SU-DHL-6 (cell line): ENCODE results near the gene ING4.

Experiments used
- H2AFZ ChIP-seq: fragments of 200-600 bp; sonication (generic); 2 replicates; pipeline ENCODE4 v1.6.1; 2014; ENCODE audit warnings: low read depth, mild to moderate bottlenecking, moderate library complexity, mixed read lengths, antibody characterized with exemption, low read length; ENCODE audit not compliant: severe bottlenecking
- H3F3A ChIP-seq: fragments of 200-600 bp; shearing (Covaris generic); 2 replicates; pipeline ENCODE4 v1.6.0; 2016; ENCODE audit warnings: antibody characterized with exemption, mild to moderate bottlenecking; ENCODE audit not compliant: insufficient read depth
- H3K27ac ChIP-seq: fragments of 200-600 bp; sonication (generic); 2 replicates; pipeline ENCODE4 v1.5.1; 2016; ENCODE audit warnings: low read depth, mild to moderate bottlenecking, low read length, moderate library complexity, mixed read lengths
- H3K27me3 ChIP-seq: fragments of 200-600 bp; sonication (generic), shearing (Covaris generic); 2 replicates; pipeline ENCODE4 v1.6.0; 2014; ENCODE audit warnings: mild to moderate bottlenecking, low read length
- H3K36me3 ChIP-seq: fragments of 200-600 bp; sonication (generic); 2 replicates; pipeline ENCODE4 v1.6.1; 2014; ENCODE audit warnings: mild to moderate bottlenecking, low read length, mixed read lengths
- H3K4me2 ChIP-seq: fragments of 300-600, 200-600 bp; shearing (Covaris generic), sonication (generic); 2 replicates; pipeline ENCODE4 v1.6.0; 2014; ENCODE audit warnings: low read length, low read depth, mild to moderate bottlenecking; ENCODE audit not compliant: poor library complexity, severe bottlenecking
- H3K4me3 ChIP-seq: fragments of 200-600 bp; sonication (generic); 2 replicates; pipeline ENCODE4 v1.5.1; 2014; ENCODE audit warnings: antibody characterized with exemption, low read length, mild to moderate bottlenecking, mixed read lengths; ENCODE audit not compliant: insufficient read depth, poor library complexity, severe bottlenecking
- H3K79me2 ChIP-seq: fragments of 200-600 bp; sonication (generic); 2 replicates; pipeline ENCODE4 v1.6.1; 2014; ENCODE audit warnings: mild to moderate bottlenecking, low read length, moderate library complexity; ENCODE audit not compliant: insufficient read depth
- H3K9ac ChIP-seq: fragments of 200-600 bp; sonication (generic); 2 replicates; pipeline ENCODE4 v1.7.0; 2014; ENCODE audit warnings: mild to moderate bottlenecking, low read length
- H3K9me2 ChIP-seq: fragments of 200-600 bp; sonication (generic); replicated peaks from 2 replicates; pipeline ENCODE4 v1.6.1; 2014; ENCODE audit warnings: low read length; ENCODE audit not compliant: insufficient read depth
- H3K9me3 ChIP-seq: fragments of 200-600 bp; sonication (generic); 2 replicates; pipeline ENCODE4 v1.6.1; 2014; ENCODE audit warnings: low read length, mixed read lengths; ENCODE audit not compliant: insufficient read depth
- H4K20me1 ChIP-seq: fragments of 200-600 bp; sonication (generic); 2 replicates; pipeline ENCODE4 v1.6.1; 2014; ENCODE audit warnings: low read depth, mild to moderate bottlenecking, antibody characterized with exemption, low read length, moderate library complexity, mixed read lengths
- EZH2phosphoT487 ChIP-seq: fragments of 200-600 bp; sonication (generic), shearing (Covaris generic); conservative IDR thresholded peaks from 2 replicates; pipeline ENCODE4 v1.6.1; 2018; ENCODE audit warnings: mild to moderate bottlenecking, antibody characterized with exemption, low read length, moderate library complexity, mixed read lengths
- TF ChIP-seq, protein P1 (sequence below): fragments of 200-600 bp; sonication (generic); IDR thresholded peaks from one replicate; pipeline ENCODE4 v1.5.1; 2017; ENCODE audit warnings: antibody characterized with exemption, mild to moderate bottlenecking, low read length, moderate library complexity; ENCODE audit not compliant: insufficient read depth, poor library complexity, severe bottlenecking

ING4 gene

DNA sequence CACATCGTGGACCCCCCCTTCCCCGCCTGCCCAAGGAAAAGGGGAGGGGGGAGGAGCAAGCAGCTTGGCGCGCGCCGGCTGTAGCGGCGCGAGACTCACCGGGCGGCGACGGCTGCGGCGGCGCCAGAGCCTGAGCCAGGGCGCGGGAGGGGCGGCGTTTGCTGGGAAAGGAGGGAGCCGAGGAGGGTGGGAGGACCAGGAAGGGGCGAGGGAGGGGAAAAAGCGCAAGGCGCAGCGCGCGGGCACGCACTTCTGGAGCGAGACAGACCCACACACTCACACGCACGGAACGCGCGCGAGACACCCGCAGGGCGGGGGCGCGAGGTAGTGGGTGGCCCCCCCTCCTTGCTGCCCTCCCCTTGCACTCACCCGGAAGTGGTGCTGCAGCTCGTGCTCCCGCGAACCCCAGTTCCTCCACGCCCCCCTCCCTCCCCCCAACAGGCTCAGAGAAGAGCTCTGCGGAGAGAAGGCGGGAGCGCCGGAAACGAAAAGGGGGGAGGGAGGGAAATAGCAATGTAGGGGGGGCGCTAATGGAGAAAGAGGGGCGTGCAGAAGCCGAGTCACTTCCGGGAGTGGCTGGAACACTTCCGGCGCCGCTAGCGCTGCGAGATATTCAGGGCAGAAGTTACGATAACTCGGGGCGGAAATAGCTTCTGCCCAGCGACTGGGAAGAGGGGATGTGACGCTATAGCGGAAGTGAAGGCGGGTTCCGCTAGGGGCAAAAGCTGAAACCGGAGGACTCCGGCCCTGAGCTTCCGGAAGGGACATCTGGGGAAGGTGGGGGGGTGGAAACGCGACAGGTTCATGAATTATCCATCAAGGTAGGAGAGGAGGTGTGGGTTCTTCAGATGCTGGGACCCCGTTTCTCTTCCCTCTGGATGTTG is 26.3 kb upstream of the ING4 start, which contains the start of gene ZNF384:
ZNF384 (minus strand) TSS at position 377 of the 884 bp plus-strand sequence. CDS start 9,855 bp downstream, outside the sequence.
- TF ChIP-seq, protein P1, sequence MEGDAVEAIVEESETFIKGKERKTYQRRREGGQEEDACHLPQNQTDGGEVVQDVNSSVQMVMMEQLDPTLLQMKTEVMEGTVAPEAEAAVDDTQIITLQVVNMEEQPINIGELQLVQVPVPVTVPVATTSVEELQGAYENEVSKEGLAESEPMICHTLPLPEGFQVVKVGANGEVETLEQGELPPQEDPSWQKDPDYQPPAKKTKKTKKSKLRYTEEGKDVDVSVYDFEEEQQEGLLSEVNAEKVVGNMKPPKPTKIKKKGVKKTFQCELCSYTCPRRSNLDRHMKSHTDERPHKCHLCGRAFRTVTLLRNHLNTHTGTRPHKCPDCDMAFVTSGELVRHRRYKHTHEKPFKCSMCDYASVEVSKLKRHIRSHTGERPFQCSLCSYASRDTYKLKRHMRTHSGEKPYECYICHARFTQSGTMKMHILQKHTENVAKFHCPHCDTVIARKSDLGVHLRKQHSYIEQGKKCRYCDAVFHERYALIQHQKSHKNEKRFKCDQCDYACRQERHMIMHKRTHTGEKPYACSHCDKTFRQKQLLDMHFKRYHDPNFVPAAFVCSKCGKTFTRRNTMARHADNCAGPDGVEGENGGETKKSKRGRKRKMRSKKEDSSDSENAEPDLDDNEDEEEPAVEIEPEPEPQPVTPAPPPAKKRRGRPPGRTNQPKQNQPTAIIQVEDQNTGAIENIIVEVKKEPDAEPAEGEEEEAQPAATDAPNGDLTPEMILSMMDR: no peak
- TF ChIP-seq EZH2phosphoT487: no peak
- Histone ChIP-seq H3F3A (0 out of 2 replicates have a peak, but pooled peaks cover 14% of the 10 kb centered on the region), H3K4me3 (peak within 1 kb of the TSS; percentile 93), H3K9me3 (no peaks in the 10 kb centered on the region), H3K4me2 (peak within 1 kb of the TSS; percentile 92), H3K79me2 (peaks cover 60% of the 10 kb centered on the region), H3K36me3 (no peaks in the 10 kb centered on the region), H2AFZ (peak within 1 kb of the TSS; percentile 50), H3K9me2 (no peaks in the 10 kb centered on the region), H3K27ac (peak within 1 kb of the TSS; percentile 92), H4K20me1 (0 out of 2 replicates have a peak, but pooled peaks cover 3% of the 10 kb centered on the region), H3K9ac (peak within 1 kb of the TSS; percentile 99), H3K27me3 (no peaks in the 10 kb centered on the region)

DNA sequence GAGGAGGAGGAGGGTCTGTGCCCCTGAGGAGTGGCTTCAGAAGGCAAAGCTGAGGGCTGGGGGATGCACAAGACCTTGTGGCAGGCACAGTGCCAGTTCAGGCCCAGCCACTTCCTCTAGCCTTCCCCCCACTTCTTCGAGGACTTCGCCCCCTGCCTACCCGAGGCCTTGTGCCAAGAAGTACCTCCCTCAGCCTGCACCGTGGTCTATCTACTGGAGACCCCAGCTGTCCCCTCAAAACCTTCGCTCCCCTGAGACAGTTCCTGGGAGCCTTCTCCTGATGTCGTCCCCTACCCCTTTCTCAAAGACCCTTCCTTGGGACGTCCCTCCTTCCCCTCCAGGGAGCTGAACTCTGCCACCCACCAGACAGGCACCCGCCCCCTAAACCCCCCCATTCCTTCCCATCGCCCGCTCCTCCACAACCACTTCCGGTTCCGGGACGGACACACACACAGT is 25.7 kb upstream of the ING4 start:
- Histone ChIP-seq H3K9me3 (no peaks in the 10 kb centered on the region), H3K9ac (peak overlapping the region; percentile 99), H3K4me3 (peak overlapping the region; percentile 93), H3K27ac (peak overlapping the region; percentile 92), H2AFZ (no peak overlapping the region), H3K9me2 (no peaks in the 10 kb centered on the region), H3F3A (0 out of 2 replicates have a peak, but pooled peaks cover 14% of the 10 kb centered on the region), H3K27me3 (no peaks in the 10 kb centered on the region), H3K4me2 (peak overlapping the region; percentile 90), H3K36me3 (no peaks in the 10 kb centered on the region), H4K20me1 (0 out of 2 replicates have a peak, but pooled peaks cover 3% of the 10 kb centered on the region), H3K79me2 (peaks cover 67% of the 10 kb centered on the region)
- TF ChIP-seq, protein P1: no peak
- no peak for TF ChIP-seq EZH2phosphoT487

DNA sequence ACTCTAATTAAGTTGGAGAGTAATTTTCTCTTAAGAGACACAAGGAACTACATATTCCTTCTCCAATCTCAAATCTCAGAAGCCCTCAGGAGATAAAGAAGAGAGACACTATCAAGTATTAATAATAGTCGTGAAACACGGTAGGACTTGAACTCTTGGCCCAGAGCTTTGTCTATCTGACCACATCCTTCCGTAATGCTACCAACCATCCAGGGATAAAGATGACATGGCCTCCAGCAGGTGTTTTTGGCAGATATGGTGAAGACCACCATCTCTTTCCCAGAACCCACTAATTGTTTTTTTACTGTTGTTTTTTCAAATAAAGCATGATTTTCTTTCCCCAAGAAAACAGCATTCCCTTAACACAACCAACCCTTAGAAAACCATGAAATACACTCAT is 22.9 kb upstream of the ING4 start:
- Histone ChIP-seq H3K27ac (no peak overlapping the region), H2AFZ (no peak overlapping the region), H3K9me3 (no peaks in the 10 kb centered on the region), H3K4me3 (no peak overlapping the region), H3K79me2 (peaks cover 93% of the 10 kb centered on the region), H3F3A (0 out of 2 replicates have a peak, but pooled peaks cover 14% of the 10 kb centered on the region), H3K4me2 (no peak overlapping the region), H3K9me2 (no peaks in the 10 kb centered on the region), H3K36me3 (no peaks in the 10 kb centered on the region), H3K9ac (no peak overlapping the region), H3K27me3 (no peaks in the 10 kb centered on the region), H4K20me1 (0 out of 2 replicates have a peak, but pooled peaks cover 7% of the 10 kb centered on the region)
- TF ChIP-seq, protein P1: no peak
- TF ChIP-seq EZH2phosphoT487: no peak
